ENCODE results near the gene CACNB4.

DNA sequence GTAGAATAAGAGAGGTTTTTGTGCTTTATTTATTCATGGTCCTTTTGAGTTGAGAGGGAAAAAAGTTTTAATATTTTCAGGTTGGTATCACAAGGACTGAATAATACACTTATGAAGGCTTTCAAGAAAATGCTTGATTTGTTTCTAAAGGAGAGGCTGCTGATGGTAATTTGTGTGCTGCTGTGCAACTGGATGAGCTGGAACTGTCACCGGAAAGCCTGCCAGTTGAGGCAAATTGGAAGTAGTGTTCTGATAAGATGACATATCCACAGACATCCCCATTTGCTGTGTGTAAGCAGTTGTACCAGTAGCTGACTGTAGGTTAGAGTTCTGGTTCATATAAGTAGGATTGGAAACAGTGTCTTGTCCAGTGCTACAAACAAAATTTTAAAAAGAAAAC, 21.6 kb upstream of the CACNB4 start:
- TF ChIP-seq CTCF (IDR thresholded peaks at IDR 0.05) (no peak), POLR2A (IDR thresholded peaks at IDR 0.05) (no peak)
